HG02840 (cell line): ENCODE results near the gene USP9X.
"Not testable (repeated sequence)": the region's sequence is repeated elsewhere in the genome, so short reads cannot be mapped to it uniquely, and the experiment has no call there.

Experiments
- ATAC-seq: cut with Tn5 transposase; IDR thresholded peaks from one replicate; pipeline ENCODE4 v1.9.1; 2021; ENCODE audit warnings: mild to moderate bottlenecking, moderate library complexity, moderate number of reproducible peaks; ENCODE audit not compliant: unreplicated experiment, low FRiP score

The USP9X gene

DNA sequence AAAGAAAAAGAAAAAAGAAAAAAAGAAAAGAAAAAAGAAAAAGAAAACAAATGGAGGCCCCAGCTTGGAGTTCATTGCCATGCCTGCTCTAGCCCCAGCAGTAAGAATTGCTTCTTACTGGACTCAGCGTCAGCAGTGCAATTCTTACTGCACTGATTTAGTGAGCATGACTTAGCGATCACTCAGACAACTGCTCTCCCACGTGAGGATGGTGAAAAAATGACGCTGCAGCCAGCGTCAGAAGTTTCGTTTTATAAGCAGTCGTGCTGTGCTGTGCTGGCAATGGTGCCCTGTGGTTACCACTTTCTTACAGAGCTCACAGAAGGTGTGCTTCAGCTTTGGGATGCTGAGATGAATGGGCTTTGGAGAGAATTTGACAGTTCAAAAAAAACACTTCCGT is 180.4 kb downstream of the USP9X start:
- no peak for ATAC-seq

DNA sequence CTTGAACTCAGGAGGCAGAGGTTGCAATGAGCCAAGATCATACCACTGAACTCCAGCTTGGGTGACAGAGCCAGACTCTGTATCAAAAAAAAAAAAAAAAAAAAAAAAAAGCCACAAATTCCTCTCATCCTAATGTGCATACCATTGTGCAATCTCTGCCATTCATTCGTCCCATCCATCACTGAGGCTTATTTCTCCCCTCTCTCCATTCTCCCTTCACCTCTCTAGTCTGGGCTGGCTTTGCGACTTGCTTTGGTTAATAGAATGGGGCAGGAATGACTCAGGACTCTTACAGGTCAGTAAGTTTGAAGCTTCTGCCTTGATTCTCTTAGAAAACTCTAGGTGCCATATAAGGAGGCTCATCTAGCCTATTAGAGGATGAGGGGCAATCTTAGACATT is 188.4 kb downstream of the USP9X start:
- ATAC-seq = no peak

GRCh38 chrX:41275661-41276609 is 190.7 kb downstream of the USP9X start:
- no peak for ATAC-seq

GRCh38 chrX:41276661-41277506 is 191.6 kb downstream of the USP9X start:
- no peak for ATAC-seq

DNA sequence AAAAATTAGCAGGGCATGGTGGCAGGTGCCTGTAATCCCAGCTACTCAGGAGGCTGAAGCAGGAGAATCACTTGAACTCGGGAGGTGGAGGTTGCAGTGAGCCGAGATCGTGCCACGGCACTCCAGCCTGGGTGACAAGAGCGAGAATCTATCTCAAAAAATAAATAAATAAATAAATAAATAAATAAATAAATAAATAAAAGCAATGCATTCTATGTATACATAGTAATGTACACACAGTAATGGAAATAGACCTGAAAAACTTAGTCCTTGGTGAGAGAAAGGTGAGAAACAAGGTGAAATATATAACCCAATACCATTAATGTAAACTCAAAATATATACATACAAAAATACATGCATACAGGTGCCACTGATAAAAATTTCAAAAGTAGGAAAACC is 197.1 kb downstream of the USP9X start:
- not testable (repeated sequence) for ATAC-seq

GRCh38 chrX:41285928-41286327 is 200.7 kb downstream of the USP9X start:
- not testable (repeated sequence) for ATAC-seq
